ENCODE results near the gene GLTPD2.

The GLTPD2 gene

GRCh38 chr17:4812690-4813089 lies 23.9 kb downstream of the GLTPD2 start:
- H3K9ac ChIP-seq (ENCODE audit: low read length), result no peak overlapping the region
- no peaks in the 10 kb centered on the region for H3K36me3 ChIP-seq (replicated peaks; ENCODE audit: low read depth, low read length)
- H3K79me2 ChIP-seq (ENCODE audit: low read length), result no peaks in the 10 kb centered on the region
- no peaks in the 10 kb centered on the region for H3K27me3 ChIP-seq (ENCODE audit: low read depth, low read length)
- no peak overlapping the region for H3K4me2 ChIP-seq (ENCODE audit: low read length)
- no peak overlapping the region for H3K4me3 ChIP-seq (ENCODE audit: low read length)
- TF ChIP-seq, protein P1, sequence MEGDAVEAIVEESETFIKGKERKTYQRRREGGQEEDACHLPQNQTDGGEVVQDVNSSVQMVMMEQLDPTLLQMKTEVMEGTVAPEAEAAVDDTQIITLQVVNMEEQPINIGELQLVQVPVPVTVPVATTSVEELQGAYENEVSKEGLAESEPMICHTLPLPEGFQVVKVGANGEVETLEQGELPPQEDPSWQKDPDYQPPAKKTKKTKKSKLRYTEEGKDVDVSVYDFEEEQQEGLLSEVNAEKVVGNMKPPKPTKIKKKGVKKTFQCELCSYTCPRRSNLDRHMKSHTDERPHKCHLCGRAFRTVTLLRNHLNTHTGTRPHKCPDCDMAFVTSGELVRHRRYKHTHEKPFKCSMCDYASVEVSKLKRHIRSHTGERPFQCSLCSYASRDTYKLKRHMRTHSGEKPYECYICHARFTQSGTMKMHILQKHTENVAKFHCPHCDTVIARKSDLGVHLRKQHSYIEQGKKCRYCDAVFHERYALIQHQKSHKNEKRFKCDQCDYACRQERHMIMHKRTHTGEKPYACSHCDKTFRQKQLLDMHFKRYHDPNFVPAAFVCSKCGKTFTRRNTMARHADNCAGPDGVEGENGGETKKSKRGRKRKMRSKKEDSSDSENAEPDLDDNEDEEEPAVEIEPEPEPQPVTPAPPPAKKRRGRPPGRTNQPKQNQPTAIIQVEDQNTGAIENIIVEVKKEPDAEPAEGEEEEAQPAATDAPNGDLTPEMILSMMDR (IDR thresholded peaks at IDR 0.05; ENCODE audit: low read depth, low read length), result no peak
- TF ChIP-seq EZH2phosphoT487 (IDR thresholded peaks at IDR 0.05; ENCODE audit: low read depth), result no peak
- no peak overlapping the region for H3K27ac ChIP-seq (ENCODE audit: low read length)
- H3K4me1 ChIP-seq (ENCODE audit: low read length), result peaks cover 4% of the 10 kb centered on the region
- H2AFZ ChIP-seq (ENCODE audit: low read depth, low read length), result no peak overlapping the region
- H3K9me3 ChIP-seq (ENCODE audit: insufficient read depth, low read length), result no peaks in the 10 kb centered on the region
- H4K20me1 ChIP-seq (ENCODE audit: insufficient read depth, low read length), result no peaks in the 10 kb centered on the region

DNA sequence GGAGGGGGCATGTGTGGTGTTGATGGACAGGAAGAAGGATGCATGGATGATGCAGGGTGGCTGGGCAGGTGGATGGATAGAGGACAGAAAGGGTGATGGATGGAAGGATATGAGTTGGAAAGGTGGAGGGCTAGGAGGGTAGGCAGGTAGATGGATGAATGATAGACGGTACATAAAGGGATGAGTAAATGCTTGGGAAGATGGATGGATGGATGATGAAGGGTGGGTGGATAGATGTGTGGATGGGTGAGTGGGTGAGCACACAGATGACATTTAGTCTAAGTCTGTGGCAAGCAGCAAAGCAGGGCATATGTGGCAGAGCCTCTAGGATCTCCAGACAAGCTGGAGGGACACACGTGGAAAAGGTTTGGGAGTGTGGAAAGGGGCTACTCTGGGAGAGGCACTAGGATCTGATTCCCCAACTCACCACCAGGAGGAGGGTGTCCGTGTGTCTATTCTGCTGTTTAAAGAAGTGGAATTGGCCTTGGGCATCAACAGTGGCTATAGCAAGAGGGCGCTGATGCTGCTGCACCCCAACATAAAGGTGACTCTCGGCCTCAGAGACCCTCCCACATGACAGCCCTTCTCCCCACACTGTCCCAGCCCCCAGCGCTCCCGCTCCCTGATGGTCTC lies 26.4 kb downstream of the GLTPD2 start:
- Histone ChIP-seq H3K4me1 (ENCODE audit: low read length) (no peaks in the 10 kb centered on the region), H3K36me3 (replicated peaks; ENCODE audit: low read depth, low read length) (no peaks in the 10 kb centered on the region), H3K79me2 (ENCODE audit: low read length) (no peaks in the 10 kb centered on the region)

GRCh38 chr17:4816826-4817225 lies 28.1 kb downstream of the GLTPD2 start:
- no peaks in the 10 kb centered on the region for H3K36me3 ChIP-seq (replicated peaks; ENCODE audit: low read depth, low read length)
- H3K27ac ChIP-seq (ENCODE audit: low read length), result no peak overlapping the region
- no peak overlapping the region for H3K4me2 ChIP-seq (ENCODE audit: low read length)
- H3K4me3 ChIP-seq (ENCODE audit: low read length), result no peak overlapping the region
- no peak overlapping the region for H2AFZ ChIP-seq (ENCODE audit: low read depth, low read length)
- H3K9me3 ChIP-seq (ENCODE audit: insufficient read depth, low read length), result no peaks in the 10 kb centered on the region
- no peak for TF ChIP-seq EZH2phosphoT487 (IDR thresholded peaks at IDR 0.05; ENCODE audit: low read depth)
- TF ChIP-seq, protein P1 (IDR thresholded peaks at IDR 0.05; ENCODE audit: low read depth, low read length), result no peak
- no peaks in the 10 kb centered on the region for H3K4me1 ChIP-seq (ENCODE audit: low read length)
- no peaks in the 10 kb centered on the region for H3K27me3 ChIP-seq (ENCODE audit: low read depth, low read length)
- no peak overlapping the region for H3K9ac ChIP-seq (ENCODE audit: low read length)
- H3K79me2 ChIP-seq (ENCODE audit: low read length), result no peaks in the 10 kb centered on the region
- no peaks in the 10 kb centered on the region for H4K20me1 ChIP-seq (ENCODE audit: insufficient read depth, low read length)

More for the DNA sequence above, 26.4 kb downstream of the GLTPD2 start:
- TF ChIP-seq, protein P1 (IDR thresholded peaks at IDR 0.05; ENCODE audit: low read depth, low read length), result no peak
- no peak for TF ChIP-seq EZH2phosphoT487 (IDR thresholded peaks at IDR 0.05; ENCODE audit: low read depth)
- no peak overlapping the region for H2AFZ ChIP-seq (ENCODE audit: low read depth, low read length)
- H3K27me3 ChIP-seq (ENCODE audit: low read depth, low read length), result no peaks in the 10 kb centered on the region
- H3K9me3 ChIP-seq (ENCODE audit: insufficient read depth, low read length), result no peaks in the 10 kb centered on the region
- no peak overlapping the region for H3K27ac ChIP-seq (ENCODE audit: low read length)
- no peak overlapping the region for H3K9ac ChIP-seq (ENCODE audit: low read length)
- H3K4me2 ChIP-seq (ENCODE audit: low read length), result no peak overlapping the region
- H3K4me3 ChIP-seq (ENCODE audit: low read length), result no peak overlapping the region
- no peaks in the 10 kb centered on the region for H4K20me1 ChIP-seq (ENCODE audit: insufficient read depth, low read length)

GRCh38 chr17:4818276-4818675 lies 29.5 kb downstream of the GLTPD2 start:
- no peak overlapping the region for H3K4me2 ChIP-seq (ENCODE audit: low read length)
- no peak overlapping the region for H3K9ac ChIP-seq (ENCODE audit: low read length)
- H2AFZ ChIP-seq (ENCODE audit: low read depth, low read length), result no peak overlapping the region
- H3K36me3 ChIP-seq (replicated peaks; ENCODE audit: low read depth, low read length), result no peaks in the 10 kb centered on the region
- H3K4me1 ChIP-seq (ENCODE audit: low read length), result no peaks in the 10 kb centered on the region
- H3K27ac ChIP-seq (ENCODE audit: low read length), result no peak overlapping the region
- no peaks in the 10 kb centered on the region for H3K79me2 ChIP-seq (ENCODE audit: low read length)
- no peaks in the 10 kb centered on the region for H4K20me1 ChIP-seq (ENCODE audit: insufficient read depth, low read length)
- H3K9me3 ChIP-seq (ENCODE audit: insufficient read depth, low read length), result no peaks in the 10 kb centered on the region
- H3K4me3 ChIP-seq (ENCODE audit: low read length), result no peak overlapping the region
- TF ChIP-seq, protein P1 (IDR thresholded peaks at IDR 0.05; ENCODE audit: low read depth, low read length), result no peak
- TF ChIP-seq EZH2phosphoT487 (IDR thresholded peaks at IDR 0.05; ENCODE audit: low read depth), result no peak
- no peaks in the 10 kb centered on the region for H3K27me3 ChIP-seq (ENCODE audit: low read depth, low read length)

All from OCI-LY3 (cell line).